OCI-LY7 (cell line): ENCODE data around the gene NKX2-1. TPM values are rescaled to one million over a fixed set of nuclear protein-coding genes. Genes with fewer than 3 reads are reported as not detected.

ENCODE experiments used
- BruUV-seq: library from RNA; stranded (reverse); fragments of 400-500 nt; replicated peaks from 2 replicates; lab custom pipeline; 2021; lab: Mats Ljungman, UMichigan
- CTCF ChIA-PET: fragments of 300-600 bp; sonication (Branson Sonifier 250); formaldehyde crosslinking; loops from one replicate; lab custom pipeline; 2022; ENCODE audit warnings: antibody characterized with exemption; ENCODE audit not compliant: unreplicated experiment; lab: Charles Lee
- POLR2A ChIA-PET: fragments of 300-600 bp; sonication (Branson Sonifier 250); formaldehyde crosslinking; loops from one replicate; lab custom pipeline; 2022; ENCODE audit warnings: antibody characterized with exemption; lab: Charles Lee
- DNase-seq: peaks from one replicate; pipeline ENCODE4 v3.0.0-alpha.2; 2015; ENCODE audit warnings: low spot score
- H2AFZ ChIP-seq: fragments of 200-600 bp; sonication (generic), shearing (Covaris generic); 2 replicates; pipeline ENCODE4 v1.6.1; 2014; ENCODE audit warnings: mild to moderate bottlenecking, antibody characterized with exemption, low read length, moderate library complexity
- H3K27ac ChIP-seq: fragments of 200-600 bp; sonication (generic); 2 replicates; pipeline ENCODE4 v1.5.1; 2014; ENCODE audit warnings: mixed run types, low read depth, mild to moderate bottlenecking, moderate library complexity, low read length, inconsistent platforms; ENCODE audit not compliant: poor library complexity, severe bottlenecking
- H3K36me3 ChIP-seq: fragments of 200-600 bp; sonication (generic); 2 replicates; pipeline ENCODE4 v1.6.1; 2014; ENCODE audit warnings: mild to moderate bottlenecking, antibody characterized with exemption, low read length, moderate library complexity, mixed read lengths; ENCODE audit not compliant: insufficient read depth
- H3K4me1 ChIP-seq: fragments of 200-600 bp; sonication (generic); 2 replicates; pipeline ENCODE4 v1.5.1; 2014; ENCODE audit warnings: mild to moderate bottlenecking, low read length; ENCODE audit not compliant: insufficient read depth, poor library complexity, severe bottlenecking
- H3K4me2 ChIP-seq: fragments of 200-600 bp; sonication (generic); 2 replicates; pipeline ENCODE4 v1.6.1; 2014; ENCODE audit warnings: mild to moderate bottlenecking, low read length
- H3K4me3 ChIP-seq: fragments of 200-600 bp; sonication (generic); 2 replicates; pipeline ENCODE4 v1.5.1; 2014; ENCODE audit warnings: mild to moderate bottlenecking, low read depth, low read length; ENCODE audit not compliant: poor library complexity, severe bottlenecking
- H3K79me2 ChIP-seq: fragments of 200-600 bp; sonication (generic); 2 replicates; pipeline ENCODE4 v1.6.1; 2016; ENCODE audit warnings: low read depth, mild to moderate bottlenecking, low read length, moderate library complexity, mixed read lengths; ENCODE audit not compliant: insufficient read depth
- H3K9me2 ChIP-seq: fragments of 200-600 bp; sonication (generic); 2 replicates; pipeline ENCODE4 v1.6.1; 2016; ENCODE audit warnings: mild to moderate bottlenecking, low read length, mixed read lengths; ENCODE audit not compliant: insufficient read depth
- H3K9me3 ChIP-seq: fragments of 200-600 bp; sonication (generic); 2 replicates; pipeline ENCODE4 v1.6.1; 2014; ENCODE audit warnings: mild to moderate bottlenecking, mixed run types, low read length, mixed read lengths
- H4K20me1 ChIP-seq: fragments of 200-600 bp; sonication (generic); 2 replicates; pipeline ENCODE4 v1.6.1; 2014; ENCODE audit warnings: mild to moderate bottlenecking, antibody characterized with exemption, low read length, moderate library complexity, mixed read lengths; ENCODE audit not compliant: insufficient read depth
- CTCF ChIP-seq: fragments of 200-600 bp; sonication (generic); conservative IDR thresholded peaks from 2 replicates; pipeline ENCODE4 v1.5.1; 2014; ENCODE audit warnings: mild to moderate bottlenecking, antibody characterized with exemption, low read length, moderate library complexity, mixed read lengths
- EZH2phosphoT487 ChIP-seq: fragments of 200-600 bp; sonication (generic); IDR thresholded peaks from 2 replicates; pipeline ENCODE4 v1.6.1; 2018; ENCODE audit warnings: low read depth, borderline replicate concordance, mild to moderate bottlenecking, mixed run types, antibody characterized with exemption, low read length, moderate library complexity, mixed read lengths
- intact Hi-C: fragments of 100-400 bp; cut with micrococcal nuclease; formaldehyde crosslinking; loops from one replicate; pipeline ENCODE4 v1.10.0; 2022; ENCODE audit not compliant: unreplicated experiment
- total RNA-seq, 2 experiments: library from RNA; depleted of rRNA in 1 of 2; stranded (reverse); fragments of >200 nt in 1 of 2; shearing (Covaris generic) in 1 of 2; gene quantifications; 2 replicates each; pipeline ENCODE4 v1.2.3, GENCODE V29; 2014 to 2022

The NKX2-1 gene
- total RNA-seq, 2 experiments from 2014 or later, result not detected

DNA sequence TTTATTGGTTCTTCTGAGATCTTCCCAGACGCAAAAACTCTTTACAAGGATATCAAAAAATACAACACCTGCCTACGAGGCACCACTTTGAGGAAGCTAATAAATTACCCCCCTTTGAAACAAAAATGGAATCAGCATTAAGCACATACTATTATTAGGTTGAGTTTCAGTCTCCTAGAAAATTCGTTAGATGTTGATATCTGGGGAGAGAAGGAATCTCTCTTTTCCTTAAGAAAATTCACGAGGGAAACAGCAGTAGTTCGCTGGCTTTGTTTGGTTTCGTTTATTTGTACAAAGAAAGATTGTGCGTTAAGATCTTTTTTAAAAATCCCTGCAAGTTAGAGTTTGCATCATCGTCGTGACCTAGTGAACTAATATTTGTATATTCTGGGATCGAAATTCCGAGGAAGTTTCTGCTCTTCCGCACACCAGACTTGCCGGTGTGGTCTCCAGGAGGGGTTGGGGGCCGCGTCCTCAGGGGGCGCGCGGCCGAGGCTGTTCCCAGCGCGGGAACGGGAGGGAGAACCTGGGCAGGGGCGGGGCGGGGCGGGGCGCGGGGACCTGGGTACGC is 12.1 kb downstream of the NKX2-1 start:
- CTCF ChIA-PET, result no interaction called here

DNA sequence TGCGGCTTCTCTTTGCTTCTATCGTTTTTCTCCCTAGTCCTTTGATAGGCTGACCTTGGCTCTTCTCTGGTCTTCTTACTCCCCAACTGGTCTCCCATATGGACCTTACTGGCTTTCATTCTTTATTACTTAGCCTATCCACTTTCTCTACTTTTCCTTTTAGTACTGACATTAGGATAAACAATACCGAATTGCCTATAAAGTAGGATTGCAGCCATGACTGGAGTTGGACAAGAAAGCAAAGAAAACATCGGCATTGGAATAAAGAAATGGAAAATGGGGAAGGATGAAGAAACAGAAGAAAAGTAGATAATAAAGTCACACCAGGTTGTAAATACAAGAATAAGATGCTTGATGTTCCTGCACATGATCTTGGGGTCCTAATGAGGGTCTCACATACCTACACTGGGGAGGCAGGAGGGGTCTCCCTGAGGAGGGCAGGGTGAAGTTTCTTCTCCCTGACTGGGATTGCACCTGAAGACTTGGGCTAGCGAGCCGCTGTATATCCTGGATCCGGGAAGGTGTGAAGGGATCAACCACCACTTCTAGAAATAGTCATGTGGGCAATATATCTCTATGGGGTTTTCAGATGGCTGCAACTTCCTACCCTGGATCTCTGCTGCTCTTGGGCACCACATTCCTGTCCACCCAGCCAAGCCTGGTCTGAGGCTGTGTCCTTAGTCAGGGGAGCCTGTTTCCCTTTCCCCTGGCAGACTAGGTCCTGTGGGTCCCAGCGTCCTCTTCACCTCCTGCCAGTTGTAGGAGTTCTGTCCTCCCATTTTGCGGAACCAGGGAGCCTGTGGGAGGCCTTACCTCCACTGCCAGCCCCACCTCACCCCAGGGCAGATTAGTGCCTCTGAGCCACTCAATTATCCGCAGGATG is 13.1 kb downstream of the NKX2-1 start:
- no TSS peak for BruUV-seq
- H3K4me2 ChIP-seq, result no peak overlapping the region
- H3K36me3 ChIP-seq, result no peaks in the 10 kb centered on the region
- H3K79me2 ChIP-seq, result no peaks in the 10 kb centered on the region
- H3K4me3 ChIP-seq, result no peak overlapping the region
- no peaks in the 10 kb centered on the region for H3K9me3 ChIP-seq
- no peak for DNase-seq
- H3K27ac ChIP-seq, result no peak overlapping the region
- CTCF ChIA-PET, result no interaction called here
- TF ChIP-seq EZH2phosphoT487 (no peak), CTCF (no peak)
- no peaks in the 10 kb centered on the region for H3K4me1 ChIP-seq
- POLR2A ChIA-PET, result no interaction called here
- no peaks in the 10 kb centered on the region for H3K9me2 ChIP-seq
- intact Hi-C loops, result no loop called here
- no peak overlapping the region for H2AFZ ChIP-seq
- H4K20me1 ChIP-seq, result no peaks in the 10 kb centered on the region

More for the DNA sequence above, 12.1 kb downstream of the NKX2-1 start:
- H3K27ac ChIP-seq, result no peak overlapping the region
- BruUV-seq, result no TSS peak
- DNase-seq, result no peak
- no peaks in the 10 kb centered on the region for H3K79me2 ChIP-seq
- POLR2A ChIA-PET, result no interaction called here
- no peak overlapping the region for H3K4me2 ChIP-seq
- H3K9me2 ChIP-seq, result no peaks in the 10 kb centered on the region
- intact Hi-C loops, result no loop called here
- TF ChIP-seq EZH2phosphoT487, result no peak
- no peak for TF ChIP-seq CTCF
- no peaks in the 10 kb centered on the region for H4K20me1 ChIP-seq
- H3K9me3 ChIP-seq, result no peaks in the 10 kb centered on the region
- no peaks in the 10 kb centered on the region for H3K4me1 ChIP-seq
- H2AFZ ChIP-seq, result no peak overlapping the region
- no peaks in the 10 kb centered on the region for H3K36me3 ChIP-seq
- no peak overlapping the region for H3K4me3 ChIP-seq
